ENCODE results near the gene ASIC2.

ASIC2 gene

DNA sequence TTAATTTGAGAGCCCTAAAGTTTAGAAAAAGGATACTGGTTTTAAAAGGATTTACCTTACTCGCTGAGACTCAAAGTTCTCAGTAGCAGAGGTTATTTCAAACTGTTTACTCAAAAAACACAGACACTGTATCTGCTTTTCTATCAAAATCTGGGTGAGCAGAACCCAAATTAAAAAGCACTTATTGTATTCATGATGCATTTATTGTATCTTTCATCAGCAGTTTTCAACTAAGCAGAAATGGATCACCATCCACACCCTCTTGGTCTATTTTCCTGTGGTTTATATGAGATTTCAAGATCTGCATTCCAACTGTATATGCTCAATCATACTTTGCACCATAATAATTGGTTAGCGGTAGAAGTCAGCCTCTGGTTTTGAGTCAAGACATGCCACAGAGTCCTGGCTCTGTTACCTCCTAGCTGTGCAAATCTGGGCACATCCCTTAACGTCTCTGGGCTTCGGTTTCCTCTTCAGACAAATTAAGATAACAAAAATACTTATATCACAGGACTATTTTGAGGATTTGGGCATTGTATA, 109.5 kb downstream of the ASIC2 start:
- no peaks in the 10 kb centered on the region for H3K9me3 ChIP-seq (ENCODE audit: control insufficient read depth, insufficient read depth, low read depth, low read length)
- TF ChIP-seq, protein P1, sequence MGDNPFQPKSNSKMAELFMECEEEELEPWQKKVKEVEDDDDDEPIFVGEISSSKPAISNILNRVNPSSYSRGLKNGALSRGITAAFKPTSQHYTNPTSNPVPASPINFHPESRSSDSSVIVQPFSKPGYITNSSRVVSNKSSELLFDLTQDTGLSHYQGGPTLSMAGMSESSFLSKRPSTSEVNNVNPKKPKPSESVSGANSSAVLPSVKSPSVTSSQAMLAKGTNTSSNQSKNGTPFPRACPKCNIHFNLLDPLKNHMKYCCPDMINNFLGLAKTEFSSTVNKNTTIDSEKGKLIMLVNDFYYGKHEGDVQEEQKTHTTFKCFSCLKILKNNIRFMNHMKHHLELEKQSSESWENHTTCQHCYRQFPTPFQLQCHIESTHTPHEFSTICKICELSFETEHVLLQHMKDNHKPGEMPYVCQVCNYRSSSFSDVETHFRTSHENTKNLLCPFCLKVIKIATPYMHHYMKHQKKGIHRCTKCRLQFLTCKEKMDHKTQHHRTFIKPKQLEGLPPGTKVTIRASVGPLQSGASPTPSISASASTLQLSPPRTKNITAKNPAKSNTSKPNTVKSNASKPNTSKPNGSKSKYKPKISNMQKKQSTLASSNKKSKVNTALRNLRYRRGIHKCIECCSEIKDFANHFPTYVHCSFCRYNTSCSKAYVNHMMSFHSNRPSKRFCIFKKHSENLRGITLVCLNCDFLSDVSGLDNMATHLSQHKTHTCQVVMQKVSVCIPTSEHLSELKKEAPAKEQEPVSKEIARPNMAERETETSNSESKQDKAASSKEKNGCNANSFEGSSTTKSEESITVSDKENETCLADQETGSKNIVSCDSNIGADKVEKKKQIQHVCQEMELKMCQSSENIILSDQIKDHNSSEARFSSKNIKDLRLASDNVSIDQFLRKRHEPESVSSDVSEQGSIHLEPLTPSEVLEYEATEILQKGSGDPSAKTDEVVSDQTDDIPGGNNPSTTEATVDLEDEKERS (tag by site-specific recombination; IDR thresholded peaks at IDR 0.05), result no peak
- TF ChIP-seq ZBTB20 (tag by site-specific recombination; IDR thresholded peaks at IDR 0.05) (no peak), ZNF555 (tag by site-specific recombination; conservative IDR thresholded peaks at IDR 0.05) (no peak), ZNF596 (tag by site-specific recombination; IDR thresholded peaks at IDR 0.05) (no peak), ZNF362 (tag by site-specific recombination; IDR thresholded peaks at IDR 0.05) (no peak), ZNF366 (tag by site-specific recombination; conservative IDR thresholded peaks at IDR 0.05) (no peak), ZBTB10 (tag by site-specific recombination; IDR thresholded peaks at IDR 0.05) (no peak), ZNF37A (tag by site-specific recombination; IDR thresholded peaks at IDR 0.05) (no peak), ZNF354C (tag by site-specific recombination; IDR thresholded peaks at IDR 0.05; ENCODE audit: borderline replicate concordance, low read depth) (no peak)
- TF ChIP-seq, protein P2, sequence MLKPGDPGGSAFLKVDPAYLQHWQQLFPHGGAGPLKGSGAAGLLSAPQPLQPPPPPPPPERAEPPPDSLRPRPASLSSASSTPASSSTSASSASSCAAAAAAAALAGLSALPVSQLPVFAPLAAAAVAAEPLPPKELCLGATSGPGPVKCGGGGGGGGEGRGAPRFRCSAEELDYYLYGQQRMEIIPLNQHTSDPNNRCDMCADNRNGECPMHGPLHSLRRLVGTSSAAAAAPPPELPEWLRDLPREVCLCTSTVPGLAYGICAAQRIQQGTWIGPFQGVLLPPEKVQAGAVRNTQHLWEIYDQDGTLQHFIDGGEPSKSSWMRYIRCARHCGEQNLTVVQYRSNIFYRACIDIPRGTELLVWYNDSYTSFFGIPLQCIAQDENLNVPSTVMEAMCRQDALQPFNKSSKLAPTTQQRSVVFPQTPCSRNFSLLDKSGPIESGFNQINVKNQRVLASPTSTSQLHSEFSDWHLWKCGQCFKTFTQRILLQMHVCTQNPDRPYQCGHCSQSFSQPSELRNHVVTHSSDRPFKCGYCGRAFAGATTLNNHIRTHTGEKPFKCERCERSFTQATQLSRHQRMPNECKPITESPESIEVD (tag by site-specific recombination; IDR thresholded peaks at IDR 0.05), result no peak
- TF ChIP-seq, protein P3, sequence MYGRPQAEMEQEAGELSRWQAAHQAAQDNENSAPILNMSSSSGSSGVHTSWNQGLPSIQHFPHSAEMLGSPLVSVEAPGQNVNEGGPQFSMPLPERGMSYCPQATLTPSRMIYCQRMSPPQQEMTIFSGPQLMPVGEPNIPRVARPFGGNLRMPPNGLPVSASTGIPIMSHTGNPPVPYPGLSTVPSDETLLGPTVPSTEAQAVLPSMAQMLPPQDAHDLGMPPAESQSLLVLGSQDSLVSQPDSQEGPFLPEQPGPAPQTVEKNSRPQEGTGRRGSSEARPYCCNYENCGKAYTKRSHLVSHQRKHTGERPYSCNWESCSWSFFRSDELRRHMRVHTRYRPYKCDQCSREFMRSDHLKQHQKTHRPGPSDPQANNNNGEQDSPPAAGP (tag by site-specific recombination; IDR thresholded peaks at IDR 0.05), result no peak
- TF ChIP-seq, protein P4, sequence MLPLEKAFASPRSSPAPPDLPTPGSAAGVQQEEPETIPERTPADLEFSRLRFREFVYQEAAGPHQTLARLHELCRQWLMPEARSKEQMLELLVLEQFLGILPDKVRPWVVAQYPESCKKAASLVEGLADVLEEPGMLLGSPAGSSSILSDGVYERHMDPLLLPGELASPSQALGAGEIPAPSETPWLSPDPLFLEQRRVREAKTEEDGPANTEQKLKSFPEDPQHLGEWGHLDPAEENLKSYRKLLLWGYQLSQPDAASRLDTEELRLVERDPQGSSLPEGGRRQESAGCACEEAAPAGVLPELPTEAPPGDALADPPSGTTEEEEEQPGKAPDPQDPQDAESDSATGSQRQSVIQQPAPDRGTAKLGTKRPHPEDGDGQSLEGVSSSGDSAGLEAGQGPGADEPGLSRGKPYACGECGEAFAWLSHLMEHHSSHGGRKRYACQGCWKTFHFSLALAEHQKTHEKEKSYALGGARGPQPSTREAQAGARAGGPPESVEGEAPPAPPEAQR (tag by site-specific recombination; IDR thresholded peaks at IDR 0.05), result no peak
- TF ChIP-seq, protein P5, sequence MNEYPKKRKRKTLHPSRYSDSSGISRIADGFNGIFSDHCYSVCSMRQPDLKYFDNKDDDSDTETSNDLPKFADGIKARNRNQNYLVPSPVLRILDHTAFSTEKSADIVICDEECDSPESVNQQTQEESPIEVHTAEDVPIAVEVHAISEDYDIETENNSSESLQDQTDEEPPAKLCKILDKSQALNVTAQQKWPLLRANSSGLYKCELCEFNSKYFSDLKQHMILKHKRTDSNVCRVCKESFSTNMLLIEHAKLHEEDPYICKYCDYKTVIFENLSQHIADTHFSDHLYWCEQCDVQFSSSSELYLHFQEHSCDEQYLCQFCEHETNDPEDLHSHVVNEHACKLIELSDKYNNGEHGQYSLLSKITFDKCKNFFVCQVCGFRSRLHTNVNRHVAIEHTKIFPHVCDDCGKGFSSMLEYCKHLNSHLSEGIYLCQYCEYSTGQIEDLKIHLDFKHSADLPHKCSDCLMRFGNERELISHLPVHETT (tag by site-specific recombination; IDR thresholded peaks at IDR 0.05), result no peak
- H3K36me3 ChIP-seq (ENCODE audit: control insufficient read depth in 2 of 2, insufficient read depth in 1 of 2, low read length in 2 of 2), result no peaks in the 10 kb centered on the region
- H3K4me3 ChIP-seq (ENCODE audit: low read depth, low read length), result no peak overlapping the region
- POLR2A ChIA-PET, result no interaction called here
- CTCF ChIA-PET, result interaction anchor here (0.6 to 0.7 kb wide), 3 partner anchors 160 to 781 kb away, joined by 3 to 5 read pairs (median 4); no protein-coding TSS in a partner anchor
- no peak overlapping the region for H3K27ac ChIP-seq (ENCODE audit: extremely low read depth, low read depth, low read length)
- no peaks in the 10 kb centered on the region for H3K4me1 ChIP-seq (ENCODE audit: control insufficient read depth, insufficient read depth, low read length)
